ENCODE measurements around the gene EIPR1. TPM values are rescaled to one million over a fixed set of nuclear protein-coding genes. Genes with fewer than 3 reads are reported as not detected.

Gene EIPR1
- total RNA-seq, 1 donor from 2014 or later = 35.9 TPM

DNA sequence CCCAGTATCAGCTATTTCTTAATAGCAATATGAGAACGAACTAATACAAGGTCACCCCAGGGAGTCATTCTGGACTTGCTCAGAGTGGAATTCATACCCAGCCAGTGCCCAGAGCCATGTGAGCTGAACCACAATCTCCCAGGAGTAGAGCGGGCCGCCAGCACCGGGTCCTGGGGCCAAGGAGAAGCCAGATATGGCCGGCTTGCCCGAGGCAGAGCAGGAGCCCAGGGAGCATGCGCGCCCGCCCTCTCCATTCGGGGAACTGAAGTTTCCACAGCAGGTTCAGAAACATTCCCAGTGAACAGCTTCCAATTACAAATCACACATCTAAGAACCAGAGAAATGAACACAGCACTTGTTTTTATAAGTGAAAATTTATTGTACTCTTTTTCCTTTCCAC, 37.5 kb downstream of the EIPR1 start:
- no peak overlapping the region for H3K27ac Mint-ChIP-seq (ENCODE audit: unreplicated experiment)
- H3K4me3 Mint-ChIP-seq (ENCODE audit: unreplicated experiment) = no peak overlapping the region
- peaks cover 27% of the 10 kb centered on the region for H3K36me3 Mint-ChIP-seq (ENCODE audit: low read depth, unreplicated experiment)
- H3K4me1 Mint-ChIP-seq (ENCODE audit: unreplicated experiment) = peaks cover 4% of the 10 kb centered on the region
- no peak for TF ChIP-seq CTCF (IDR thresholded peaks at IDR 0.05; ENCODE audit: unreplicated experiment)
- no peak for DNase-seq (ENCODE audit: low spot score)
- no peaks in the 10 kb centered on the region for H3K9me3 Mint-ChIP-seq (ENCODE audit: unreplicated experiment)
- H3K27me3 Mint-ChIP-seq (ENCODE audit: unreplicated experiment) = no peaks in the 10 kb centered on the region

DNA sequence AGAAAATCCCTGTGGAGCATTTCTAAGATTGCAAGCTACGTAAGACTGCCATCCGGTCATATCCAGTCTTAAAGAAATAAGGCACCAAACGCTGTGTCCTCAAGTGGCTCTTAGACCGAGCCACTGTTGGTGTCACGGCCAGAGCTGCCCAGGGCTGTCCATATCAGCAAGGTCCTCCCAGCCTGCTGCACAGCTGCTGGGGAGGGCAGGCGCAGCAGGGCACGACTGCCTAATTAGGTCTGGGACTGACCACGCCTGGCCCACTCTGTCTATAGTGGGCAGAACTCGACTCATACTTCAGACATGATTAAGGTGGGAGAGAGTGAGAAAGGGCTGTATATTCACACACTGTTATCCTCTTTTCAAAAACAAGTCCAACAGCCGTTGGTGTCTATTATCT, 39.3 kb downstream of the EIPR1 start:
- DNase-seq (ENCODE audit: low spot score) = no peak
- TF ChIP-seq CTCF (IDR thresholded peaks at IDR 0.05; ENCODE audit: unreplicated experiment) = no peak
- Mint-ChIP-seq H3K4me3 (ENCODE audit: unreplicated experiment) (no peak overlapping the region), H3K27ac (ENCODE audit: unreplicated experiment) (no peak overlapping the region), H3K9me3 (ENCODE audit: unreplicated experiment) (no peaks in the 10 kb centered on the region), H3K36me3 (ENCODE audit: low read depth, unreplicated experiment) (peaks cover 37% of the 10 kb centered on the region), H3K4me1 (ENCODE audit: unreplicated experiment) (peaks cover 11% of the 10 kb centered on the region), H3K27me3 (ENCODE audit: unreplicated experiment) (no peaks in the 10 kb centered on the region)

DNA sequence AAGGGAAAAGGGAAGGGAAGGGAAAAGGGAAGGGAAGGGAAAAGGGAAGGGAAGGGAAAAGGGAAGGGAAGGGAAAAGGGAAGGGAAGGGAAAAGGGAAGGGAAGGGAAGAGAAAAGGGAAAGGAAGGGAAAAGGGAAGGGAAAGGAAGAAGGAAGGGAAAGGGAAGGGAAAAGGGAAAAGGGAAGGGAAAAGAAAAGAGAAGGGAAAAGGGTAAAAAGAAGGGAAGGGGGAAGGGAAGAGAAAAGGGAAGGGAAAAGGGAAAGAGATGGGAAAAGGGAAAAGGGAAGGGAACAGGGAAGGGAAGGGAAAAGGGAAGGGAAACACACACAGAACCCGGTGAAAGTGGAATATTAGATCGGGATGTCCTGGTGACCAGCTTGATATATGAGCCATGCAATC, 40.8 kb downstream of the EIPR1 start:
- no peak for DNase-seq (ENCODE audit: low spot score)
- no peaks in the 10 kb centered on the region for H3K9me3 Mint-ChIP-seq (ENCODE audit: unreplicated experiment)
- no peak overlapping the region for H3K27ac Mint-ChIP-seq (ENCODE audit: unreplicated experiment)
- peaks cover 48% of the 10 kb centered on the region for H3K36me3 Mint-ChIP-seq (ENCODE audit: low read depth, unreplicated experiment)
- peaks cover 11% of the 10 kb centered on the region for H3K4me1 Mint-ChIP-seq (ENCODE audit: unreplicated experiment)
- TF ChIP-seq CTCF (IDR thresholded peaks at IDR 0.05; ENCODE audit: unreplicated experiment) = no peak
- no peaks in the 10 kb centered on the region for H3K27me3 Mint-ChIP-seq (ENCODE audit: unreplicated experiment)
- no peak overlapping the region for H3K4me3 Mint-ChIP-seq (ENCODE audit: unreplicated experiment)

- Mint-ChIP-seq H3K4me1 (ENCODE audit: unreplicated experiment) (peaks cover 13% of the 10 kb centered on the region), H3K4me3 (ENCODE audit: unreplicated experiment) (peak overlapping the region; percentile 25), H3K9me3 (ENCODE audit: unreplicated experiment) (no peaks in the 10 kb centered on the region), H3K36me3 (ENCODE audit: low read depth, unreplicated experiment) (peaks cover 60% of the 10 kb centered on the region), H3K27ac (ENCODE audit: unreplicated experiment) (no peak overlapping the region), H3K27me3 (ENCODE audit: unreplicated experiment) (peaks cover 3% of the 10 kb centered on the region)
- no peak for DNase-seq (ENCODE audit: low spot score)
- TF ChIP-seq CTCF (IDR thresholded peaks at IDR 0.05; ENCODE audit: unreplicated experiment) = no peak
Measured at GRCh38 chr2:3334392-3335345, 42.9 kb downstream of the EIPR1 start.

GRCh38 chr2:3332133-3332532, 45.5 kb downstream of the EIPR1 start:
- H3K9me3 Mint-ChIP-seq (ENCODE audit: unreplicated experiment) = no peaks in the 10 kb centered on the region
- TF ChIP-seq CTCF (IDR thresholded peaks at IDR 0.05; ENCODE audit: unreplicated experiment) = no peak
- H3K27ac Mint-ChIP-seq (ENCODE audit: unreplicated experiment) = no peak overlapping the region
- DNase-seq (ENCODE audit: low spot score) = no peak
- H3K4me1 Mint-ChIP-seq (ENCODE audit: unreplicated experiment) = peaks cover 16% of the 10 kb centered on the region
- H3K36me3 Mint-ChIP-seq (ENCODE audit: low read depth, unreplicated experiment) = peaks cover 52% of the 10 kb centered on the region
- H3K4me3 Mint-ChIP-seq (ENCODE audit: unreplicated experiment) = no peak overlapping the region
- H3K27me3 Mint-ChIP-seq (ENCODE audit: unreplicated experiment) = peaks cover 4% of the 10 kb centered on the region

Measured in endothelial cell (in vitro differentiated cells).